PFSK-1 (cell line): ENCODE data around the gene SKI.

Experiments used
- POLR2AphosphoS5 ChIP-seq: IDR thresholded peaks from 2 replicates; pipeline ENCODE4 v1.6.1; 2012; ENCODE audit warnings: low read depth, mild to moderate bottlenecking, control low read depth, low read length, moderate library complexity
- TAF1 ChIP-seq: IDR thresholded peaks from 2 replicates; pipeline ENCODE4 v1.6.1; 2012; ENCODE audit warnings: low read length, control low read depth, borderline replicate concordance; ENCODE audit not compliant: insufficient read depth

GRCh38 chr1:2318314-2319278 lies 90.5 kb downstream of the SKI start:
- no peak for TF ChIP-seq TAF1
- TF ChIP-seq POLR2AphosphoS5: no peak
